ENCODE data around the gene CNTLN. TPM values are rescaled to one million over a fixed set of nuclear protein-coding genes. Genes with fewer than 3 reads are reported as not detected.
"Not testable (repeated sequence)": the region's sequence is repeated elsewhere in the genome, so short reads cannot be mapped to it uniquely, and the experiment has no call there.

CNTLN gene
- total RNA-seq, 1 experiment from 2014 or later: 6.4 TPM

DNA sequence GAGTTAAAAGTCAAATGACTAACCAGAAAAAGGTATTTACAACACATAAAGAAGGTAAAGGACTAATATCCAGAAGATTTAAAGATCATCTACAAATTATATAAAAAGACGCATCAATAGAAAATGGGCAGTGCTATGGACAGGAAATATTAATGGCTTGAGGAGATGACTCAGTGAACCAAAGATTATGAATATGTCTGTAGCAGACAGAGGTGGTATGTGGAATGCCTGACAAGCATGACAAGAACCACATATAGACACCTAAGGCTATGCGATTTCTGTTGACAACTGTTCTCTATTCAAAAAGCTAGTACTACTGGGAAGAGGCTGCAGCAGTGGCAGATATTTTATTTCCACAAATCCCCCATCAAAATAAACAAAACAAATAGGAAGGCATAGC is 267.0 kb downstream of the CNTLN start:
- DNase-seq (ENCODE audit: extremely low read depth, low read depth): no peak

DNA sequence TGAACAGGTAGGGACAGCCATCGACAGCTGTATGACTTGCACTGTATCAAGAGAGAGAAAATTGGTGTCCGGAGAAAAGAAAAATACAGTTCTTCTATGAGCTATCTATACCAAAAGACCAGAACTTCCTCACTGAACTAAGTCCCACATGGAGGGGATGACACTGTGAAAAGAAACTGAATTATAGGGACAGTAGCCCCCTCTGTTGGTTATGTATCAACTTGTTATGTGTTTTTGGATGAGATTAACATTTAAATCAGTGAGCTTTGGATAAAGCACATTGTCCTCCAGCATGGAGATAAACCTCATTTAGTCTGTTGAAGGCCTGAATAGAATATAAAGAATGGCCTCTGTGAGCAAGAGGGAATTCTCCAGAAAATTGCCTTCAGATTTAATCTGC is 267.5 kb downstream of the CNTLN start:
- peak; percentile 8 for DNase-seq (ENCODE audit: extremely low read depth, low read depth)

DNA sequence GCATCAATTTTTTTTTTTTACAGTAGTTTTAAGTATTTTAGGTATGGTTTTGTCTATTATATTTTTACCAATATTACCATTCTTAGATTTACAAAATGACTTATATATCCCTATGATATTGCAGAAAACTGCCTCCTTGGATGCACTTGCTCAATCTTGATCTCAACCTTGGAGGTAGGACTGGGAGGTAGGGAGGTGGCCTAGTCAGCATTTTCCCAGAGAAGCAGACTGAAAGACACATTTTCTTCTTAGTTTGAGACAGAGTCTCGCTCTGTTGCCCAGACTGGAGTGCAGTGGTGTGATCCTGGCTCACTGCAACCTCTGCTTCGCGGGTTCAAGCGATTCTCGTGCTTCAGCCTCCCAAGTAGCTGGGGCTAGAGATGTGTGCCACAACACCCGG is 268.7 kb downstream of the CNTLN start:
- no peak for DNase-seq (ENCODE audit: extremely low read depth, low read depth)

DNA sequence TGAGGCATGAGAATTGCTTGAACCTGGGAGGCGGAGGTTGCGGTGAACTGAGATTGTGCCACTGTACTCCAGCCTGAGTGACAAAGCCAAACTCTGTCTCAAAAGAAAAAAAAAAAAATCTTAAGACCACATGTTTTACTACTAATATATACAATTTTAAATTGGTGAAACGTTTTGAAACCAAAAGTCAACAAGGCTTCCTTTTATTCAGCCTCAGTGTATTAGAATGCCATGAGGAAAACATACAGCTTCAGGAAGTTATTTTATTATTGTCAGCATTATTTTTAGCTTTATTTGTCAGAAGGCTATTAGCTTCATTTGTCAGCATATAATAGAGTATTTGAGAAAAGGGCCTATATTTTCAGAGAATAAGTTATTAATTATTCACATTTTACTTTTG is 280.1 kb downstream of the CNTLN start:
- no peak for DNase-seq (ENCODE audit: extremely low read depth, low read depth)

DNA sequence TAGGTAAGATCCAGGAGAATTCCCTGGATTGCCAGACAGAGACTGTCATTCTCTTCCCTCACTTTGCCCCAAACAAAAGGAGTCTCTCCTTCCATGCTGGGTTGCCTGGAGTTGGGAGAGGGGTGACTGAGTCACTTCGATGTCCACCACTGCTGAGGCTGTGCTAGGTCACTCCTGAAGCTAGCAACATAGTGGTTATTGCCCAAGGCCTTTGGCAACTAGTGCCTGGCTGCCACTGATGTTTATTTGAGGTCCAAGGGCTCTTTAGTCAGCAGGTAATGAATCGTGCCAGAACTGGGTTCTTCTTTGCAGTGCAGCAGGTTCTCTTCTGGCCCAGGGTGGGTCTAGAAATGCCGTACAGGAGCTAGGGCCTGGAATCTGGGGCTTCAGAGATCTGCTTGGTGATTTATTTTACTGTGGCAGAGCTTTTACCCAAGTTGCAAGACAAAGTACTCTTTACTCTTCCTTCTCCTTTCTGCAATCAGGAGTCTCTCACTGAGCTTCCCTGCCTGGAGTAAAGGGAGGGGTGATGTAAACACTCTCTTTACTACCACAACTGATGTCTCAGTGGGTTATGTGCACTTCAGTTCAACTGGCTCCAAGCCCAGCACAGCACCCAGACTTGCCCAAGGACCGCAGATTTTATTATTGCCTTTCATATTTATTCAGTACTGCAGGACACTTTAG is 288.3 kb downstream of the CNTLN start:
- no peak for DNase-seq (ENCODE audit: extremely low read depth, low read depth)

DNA sequence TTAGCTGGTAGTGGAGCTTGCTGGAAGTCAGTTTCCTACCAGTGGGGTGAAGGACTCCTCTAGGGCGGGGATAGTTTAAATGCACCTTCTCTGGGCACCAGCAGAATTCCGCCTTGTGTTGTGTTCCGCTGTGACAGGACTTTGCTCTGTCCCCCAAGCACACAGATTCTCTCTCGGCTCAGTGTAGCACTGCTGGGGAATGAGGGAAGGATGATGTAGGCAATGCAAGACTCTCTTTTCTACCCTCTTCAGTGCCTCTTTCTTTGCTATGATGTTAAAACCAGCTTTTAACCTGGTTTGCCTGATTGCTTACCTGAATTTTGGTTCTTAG is 288.8 kb downstream of the CNTLN start:
- no peak for DNase-seq (ENCODE audit: extremely low read depth, low read depth)

DNA sequence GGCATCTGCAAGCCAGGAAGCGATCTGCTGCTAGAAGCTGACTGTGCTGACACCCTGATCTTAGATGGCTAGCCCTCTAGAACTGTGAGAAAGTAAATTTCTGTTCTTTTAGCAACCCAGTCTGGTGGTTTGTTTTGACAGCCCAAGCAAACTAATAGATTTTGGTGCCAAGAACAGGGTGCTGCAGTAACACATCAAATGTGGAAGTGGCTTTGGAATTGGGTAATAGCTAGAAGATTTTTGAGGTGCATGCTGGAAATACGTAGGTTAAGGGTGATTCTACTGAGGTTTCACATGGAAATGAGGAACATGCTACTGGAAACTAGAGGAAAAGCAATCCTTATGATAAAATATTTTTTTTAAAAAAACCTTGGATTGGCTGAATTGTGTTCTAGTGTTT is 290.5 kb downstream of the CNTLN start:
- DNase-seq (ENCODE audit: extremely low read depth, low read depth): no peak

DNA sequence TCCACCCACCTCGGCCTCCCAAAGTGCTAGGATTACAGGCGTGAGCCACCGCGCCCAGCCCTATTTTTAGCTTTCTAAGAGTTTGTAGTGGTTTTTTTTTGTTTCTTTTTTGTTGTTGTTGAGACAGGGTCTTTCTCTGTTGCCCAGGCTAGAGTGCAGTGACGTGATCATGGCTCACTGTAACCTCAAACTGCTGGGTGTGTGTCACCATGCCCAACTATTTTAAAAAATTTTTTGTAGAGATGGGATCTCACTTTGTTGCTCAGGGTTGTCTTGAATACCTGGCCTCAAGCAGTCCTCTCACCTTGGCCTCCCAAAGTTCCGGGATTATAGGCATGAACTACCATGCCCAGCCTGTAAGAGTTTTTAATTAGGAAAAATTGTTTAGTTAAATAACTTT is 298.7 kb downstream of the CNTLN start:
- DNase-seq (ENCODE audit: extremely low read depth, low read depth): no peak

DNA sequence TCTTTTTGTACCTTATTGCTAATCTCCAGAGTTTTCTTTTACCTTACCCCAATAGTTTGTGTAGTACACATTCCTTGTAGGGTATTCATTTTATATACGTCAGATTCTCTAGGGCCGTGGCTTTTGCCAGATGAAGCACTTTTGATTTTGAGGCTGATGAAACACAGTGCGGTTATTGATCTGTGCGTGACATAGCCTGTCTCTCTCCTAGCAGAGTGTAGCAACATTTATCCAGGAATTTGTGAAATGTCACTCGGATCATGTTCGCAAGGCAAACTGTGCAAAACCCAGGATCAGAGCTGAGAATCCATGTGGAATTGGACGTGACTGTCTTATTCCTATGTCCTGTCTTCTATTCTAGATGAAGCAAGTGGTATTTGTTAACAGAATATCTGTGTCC is 302.0 kb downstream of the CNTLN start:
- DNase-seq (ENCODE audit: extremely low read depth, low read depth): no peak

DNA sequence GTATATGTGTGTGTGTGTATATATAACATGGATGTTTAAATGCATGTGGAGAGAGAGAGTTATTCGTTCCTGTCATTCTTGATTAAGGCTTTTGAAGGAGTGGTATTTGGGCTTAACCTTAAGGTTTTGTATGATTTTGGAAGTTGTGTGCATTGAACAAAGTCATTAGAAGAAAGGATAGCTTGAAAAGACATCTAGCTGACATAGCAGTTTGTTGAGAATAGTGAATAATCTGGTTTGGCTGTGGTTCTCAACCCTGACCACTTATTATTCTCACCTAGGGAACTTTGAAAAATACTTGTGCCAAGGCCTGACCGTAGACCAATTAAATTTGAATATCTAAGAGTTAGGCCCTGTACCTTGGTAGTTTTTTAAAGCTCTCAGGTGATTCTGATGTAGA is 303.0 kb downstream of the CNTLN start:
- DNase-seq (ENCODE audit: extremely low read depth, low read depth): no peak

DNA sequence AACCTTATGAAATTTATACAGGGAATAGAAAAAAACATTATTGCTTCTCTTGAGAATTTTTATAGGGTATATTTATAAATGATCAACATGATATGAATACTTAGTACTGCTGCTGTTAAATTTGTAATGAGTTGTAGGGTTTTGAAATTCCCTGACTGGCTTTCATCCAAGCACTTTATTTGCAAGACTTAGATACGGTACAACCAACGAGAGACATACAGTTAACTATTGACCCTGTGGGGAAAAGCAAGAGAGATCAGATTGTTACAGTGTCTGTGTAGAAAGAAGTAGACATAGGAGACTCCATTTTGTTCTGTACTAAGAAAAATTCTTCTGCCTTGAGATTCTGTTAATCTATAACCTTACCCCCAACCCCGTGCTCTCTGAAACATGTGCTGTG is 310.3 kb downstream of the CNTLN start:
- DNase-seq (ENCODE audit: extremely low read depth, low read depth): not testable (repeated sequence)

DNA sequence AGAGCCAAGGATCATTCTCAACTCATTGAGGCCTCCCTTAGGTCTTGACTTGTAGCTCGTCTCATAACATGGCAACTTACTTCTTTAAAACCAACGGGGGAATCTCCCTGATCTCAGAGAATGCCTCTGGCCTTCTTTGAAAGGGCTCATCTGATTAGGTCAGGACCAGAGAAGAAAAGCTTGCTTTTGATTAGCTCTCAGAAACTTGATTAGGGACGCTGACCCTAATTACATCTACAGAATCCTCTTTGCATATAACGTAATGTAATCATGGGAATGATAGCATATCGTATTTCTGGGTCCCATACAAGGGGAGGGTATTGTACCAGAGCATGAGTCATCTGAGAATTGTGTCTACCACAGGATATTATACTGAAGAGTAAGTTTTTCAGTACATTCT is 318.9 kb downstream of the CNTLN start:
- no peak for DNase-seq (ENCODE audit: extremely low read depth, low read depth)

DNA sequence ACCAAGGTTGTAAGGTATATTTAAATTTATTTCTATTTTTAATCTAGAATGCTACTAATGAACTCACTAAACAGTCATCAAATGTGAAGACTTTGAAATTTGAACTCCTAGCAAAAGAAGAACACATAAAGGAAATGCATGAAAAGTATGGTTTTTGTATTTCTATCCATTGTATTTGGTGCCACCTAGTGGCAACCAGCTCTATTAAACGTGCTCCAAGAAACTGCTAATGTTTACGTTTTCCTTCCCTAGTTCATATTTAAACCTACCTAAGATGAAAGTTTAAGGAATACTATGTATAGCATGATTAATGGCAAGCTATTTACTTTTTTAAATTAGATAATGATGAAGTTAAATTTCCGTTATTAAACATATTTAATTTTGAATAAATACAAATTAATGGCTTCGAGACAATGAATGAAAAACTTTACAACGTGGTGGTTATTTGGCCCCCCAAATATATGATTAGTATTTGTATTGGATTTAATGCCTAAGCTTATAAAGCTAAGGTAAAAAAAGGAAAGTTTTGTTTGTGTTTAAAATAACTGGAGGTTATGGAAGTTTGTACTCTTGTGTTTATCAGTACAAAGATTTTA is 328.1 kb downstream of the CNTLN start:
- DNase-seq (ENCODE audit: extremely low read depth, low read depth): peak; percentile 33

DNA sequence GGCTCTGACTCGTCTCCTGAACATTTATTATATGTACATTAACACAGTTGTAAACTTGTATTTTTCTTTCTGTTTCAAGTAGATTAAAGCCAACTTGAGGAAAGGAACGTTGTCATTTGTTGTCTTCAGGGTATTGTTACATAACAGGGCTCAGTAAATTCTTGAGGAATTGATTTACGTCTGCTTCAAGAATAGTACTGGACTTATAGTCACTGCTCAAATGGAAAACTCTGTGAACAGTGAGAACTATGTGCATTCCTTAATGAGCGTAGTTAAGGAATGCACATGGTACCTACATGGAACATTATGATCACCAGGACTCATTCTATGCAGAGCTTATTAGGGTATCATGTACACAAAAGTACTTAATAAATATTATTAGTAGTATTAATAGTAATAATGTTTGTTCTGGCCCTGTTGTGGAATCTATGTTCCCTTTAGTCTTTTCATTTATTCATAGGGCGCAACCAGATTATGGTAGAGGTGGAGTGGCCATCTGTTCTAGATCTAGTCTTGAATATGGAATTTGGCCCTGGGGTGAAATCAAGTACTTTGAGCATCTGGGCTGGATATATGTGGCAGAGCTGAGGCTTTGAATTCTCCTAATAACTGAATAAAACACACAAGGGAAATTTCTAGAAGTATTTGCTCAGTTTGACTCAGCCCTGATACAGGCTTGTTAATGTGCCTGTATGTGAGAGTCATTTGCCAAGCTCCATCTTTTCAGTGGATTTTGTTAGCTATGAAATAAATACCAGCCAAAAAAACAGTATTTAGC is 335.4 kb downstream of the CNTLN start:
- DNase-seq (ENCODE audit: extremely low read depth, low read depth): no peak

DNA sequence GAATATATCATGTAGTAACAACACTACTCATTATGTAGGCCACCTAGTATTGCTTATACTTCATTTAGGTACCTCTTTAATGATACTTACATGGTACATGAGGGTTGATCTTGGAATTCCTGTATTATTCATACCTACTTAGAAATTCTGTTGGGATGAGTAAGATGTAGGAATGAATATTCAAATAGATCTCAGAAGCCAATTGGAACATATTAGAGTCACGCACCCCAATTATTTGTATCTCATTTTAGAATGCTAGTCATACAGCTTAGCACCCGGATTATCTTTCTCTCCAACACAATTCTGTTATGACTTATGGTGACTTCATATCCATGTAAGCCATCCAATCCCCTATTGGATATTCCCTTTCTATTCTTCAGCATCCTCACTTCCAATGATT is 337.3 kb downstream of the CNTLN start:
- DNase-seq (ENCODE audit: extremely low read depth, low read depth): no peak

DNA sequence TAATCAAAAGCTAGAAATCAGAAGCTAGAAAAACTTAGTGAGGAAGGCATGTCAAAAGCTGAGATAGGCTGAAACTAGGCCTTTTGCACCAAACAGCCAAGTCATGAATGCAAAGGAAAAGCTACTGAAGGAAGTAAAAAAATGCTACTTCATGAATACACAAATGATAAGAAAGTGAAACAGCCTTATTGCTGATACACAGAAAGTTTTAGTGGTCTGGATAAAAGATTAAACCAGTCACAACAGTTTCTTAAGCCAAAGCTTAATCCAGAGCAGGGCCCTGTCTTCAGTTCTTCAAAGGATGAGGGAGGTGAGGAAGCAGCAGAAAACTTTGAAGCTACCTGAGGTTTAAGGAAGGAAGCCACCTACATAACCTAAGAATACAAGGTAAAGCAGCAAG is 341.6 kb downstream of the CNTLN start:
- no peak for DNase-seq (ENCODE audit: extremely low read depth, low read depth)

DNA sequence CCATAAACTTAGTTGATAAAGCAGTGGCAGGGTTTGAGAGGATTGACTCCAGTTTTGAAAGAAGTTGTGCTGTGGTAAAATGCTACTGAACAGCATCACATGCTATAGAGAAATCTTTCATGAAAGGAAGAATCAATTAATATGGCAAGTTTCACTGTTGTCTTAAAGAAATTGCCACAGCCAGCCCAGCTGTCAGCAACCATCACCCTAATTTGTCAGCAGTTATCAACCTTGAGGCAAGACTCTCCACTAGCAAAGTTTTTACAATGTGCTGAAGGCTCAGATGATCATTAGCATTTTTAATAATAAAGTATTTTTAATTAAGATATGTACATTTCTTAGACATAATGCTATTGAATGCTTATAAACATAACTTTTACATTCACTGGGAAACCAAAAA is 343.0 kb downstream of the CNTLN start:
- no peak for DNase-seq (ENCODE audit: extremely low read depth, low read depth)

DNA sequence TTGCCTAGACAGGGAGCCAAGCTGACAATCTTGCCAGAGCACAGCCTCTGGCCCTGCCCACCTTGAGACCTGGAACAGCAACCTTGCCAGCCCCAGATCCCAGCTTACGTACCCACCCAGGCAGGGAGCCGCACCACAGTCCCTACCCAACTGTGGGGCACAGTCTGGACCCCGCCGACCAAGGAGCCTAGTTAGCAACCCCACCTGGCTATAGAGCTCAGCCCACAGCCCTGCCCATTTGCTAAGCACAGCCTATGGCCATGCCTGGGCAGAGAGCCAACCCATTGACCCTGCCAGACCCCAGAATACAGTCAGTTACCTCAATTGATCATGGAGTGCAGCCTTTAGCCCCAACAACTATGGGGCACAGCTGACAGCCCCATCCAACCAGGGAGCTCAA is 346.1 kb downstream of the CNTLN start:
- no peak for DNase-seq (ENCODE audit: extremely low read depth, low read depth)

DNA sequence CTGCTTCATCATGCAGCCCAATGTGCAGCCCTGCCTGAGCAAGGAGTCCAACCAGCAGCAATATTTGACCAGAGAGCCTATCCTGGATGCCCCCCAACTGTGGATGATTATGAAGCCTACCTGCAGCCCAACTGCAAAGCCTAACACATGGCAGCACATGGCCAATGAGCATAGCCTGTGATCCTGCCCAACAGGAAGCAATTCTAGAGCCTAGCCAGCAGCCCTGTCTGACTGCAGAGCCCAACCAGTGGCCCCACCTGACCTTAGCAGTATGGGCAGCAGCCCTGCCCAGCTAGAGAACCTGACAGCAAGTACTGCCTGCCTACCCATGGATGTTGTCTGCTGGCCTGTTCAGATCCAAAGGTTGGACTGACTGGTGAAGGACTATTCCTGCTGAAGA is 346.7 kb downstream of the CNTLN start:
- no peak for DNase-seq (ENCODE audit: extremely low read depth, low read depth)

DNA sequence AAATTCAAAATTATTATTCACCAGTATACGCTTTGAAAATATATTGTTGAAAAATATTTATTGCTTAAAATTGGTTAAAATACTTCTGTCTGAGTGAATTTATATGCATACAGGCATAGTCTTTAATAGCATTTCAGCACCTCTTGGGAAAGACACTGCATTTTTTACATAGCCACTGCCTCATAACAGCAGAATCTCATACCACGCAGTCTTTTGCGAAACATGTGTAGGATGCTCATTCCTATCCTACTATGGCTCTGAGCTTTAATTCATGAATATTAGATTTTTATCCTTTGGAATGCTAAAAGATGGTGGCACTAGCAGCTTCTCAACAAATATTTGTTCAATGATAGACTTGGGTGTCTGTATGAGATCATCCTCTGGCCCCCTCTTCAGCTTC is 350.1 kb downstream of the CNTLN start:
- DNase-seq (ENCODE audit: extremely low read depth, low read depth): no peak

DNA sequence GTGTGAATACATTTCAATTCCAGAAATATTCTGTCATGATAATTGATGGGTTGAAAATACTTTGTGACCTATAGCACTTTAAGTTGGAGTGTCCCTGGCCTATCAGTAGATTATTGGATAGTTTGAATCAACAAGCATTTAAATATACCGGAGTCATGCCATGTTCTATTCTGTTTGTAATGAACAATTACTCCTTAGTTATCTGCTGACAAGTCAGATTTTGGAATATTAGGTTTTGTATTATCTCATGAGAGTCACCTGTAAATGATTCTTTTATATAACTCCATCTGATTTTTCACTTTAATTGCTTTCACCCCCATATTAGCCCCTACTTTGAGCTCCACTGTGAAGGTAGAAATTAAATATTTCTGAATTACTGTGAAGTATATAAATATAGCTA is 351.6 kb downstream of the CNTLN start:
- no peak for DNase-seq (ENCODE audit: extremely low read depth, low read depth)

DNA sequence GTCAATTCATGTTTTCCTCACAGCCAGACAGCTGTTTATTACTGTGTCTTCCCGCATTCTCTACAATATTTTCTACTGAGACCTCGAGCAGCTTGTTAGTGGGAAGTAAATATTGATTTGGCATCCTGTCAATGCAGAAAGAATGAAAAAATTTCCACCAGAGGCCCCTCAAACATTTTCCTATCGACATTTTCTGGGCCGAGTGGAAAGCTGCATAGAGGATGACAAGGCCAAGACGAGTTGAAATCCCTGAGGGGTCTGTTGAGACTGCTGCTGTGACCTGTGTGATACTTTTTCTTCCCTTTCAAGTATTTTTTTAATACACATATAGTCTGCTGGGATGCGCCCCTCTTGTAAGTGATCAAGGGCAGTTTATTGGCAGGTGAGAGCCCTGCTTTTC is 352.6 kb downstream of the CNTLN start:
- no peak for DNase-seq (ENCODE audit: extremely low read depth, low read depth)
